DND-41 (cell line): ENCODE data around the gene UNC5C.

ENCODE experiments used
- ATAC-seq: fragments of 200-7000 bp; cut with Tn5 transposase; 3 replicates; pipeline ENCODE4 v1.9.1; 2021; ENCODE audit warnings: low read depth; ENCODE audit not compliant: insufficient read depth
- DNase-seq: peaks from one replicate; pipeline ENCODE4 v3.0.0-alpha.2; 2020
- H2AFZ ChIP-seq: 2 replicates; pipeline ENCODE4 v1.6.0; 2012; ENCODE audit warnings: low read depth, low read length
- H3K27ac ChIP-seq: 2 replicates; pipeline ENCODE4 v1.5.1; 2012; ENCODE audit warnings: low read length, inconsistent platforms
- H3K27me3 ChIP-seq: fragments of 200-600 bp; sonication (generic); 2 replicates; pipeline ENCODE4 v1.6.0; 2012; ENCODE audit warnings: low read length, mild to moderate bottlenecking, inconsistent platforms; ENCODE audit not compliant: insufficient read depth, poor library complexity
- H3K36me3 ChIP-seq: 2 replicates; pipeline ENCODE4 v1.5.1; 2012; ENCODE audit warnings: low read length, inconsistent platforms; ENCODE audit not compliant: insufficient read depth
- H3K4me1 ChIP-seq: 2 replicates; pipeline ENCODE4 v1.5.1; 2012; ENCODE audit warnings: mild to moderate bottlenecking, low read length; ENCODE audit not compliant: insufficient read depth
- H3K4me2 ChIP-seq: 2 replicates; pipeline ENCODE4 v1.6.0; 2012; ENCODE audit warnings: mild to moderate bottlenecking, moderate library complexity, low read length, inconsistent platforms; ENCODE audit not compliant: insufficient read depth
- H3K4me3 ChIP-seq, 2 experiments: fragments of 200-600 bp in 1 of 2; shearing (Covaris generic) in 1 of 2; 2 replicates each; pipeline ENCODE4 v1.5.1; 2012 to 2016; ENCODE audit warnings: inconsistent platforms in 2 of 2, low read length in 2 of 2, mild to moderate bottlenecking in 2 of 2, low read depth in 1 of 2, moderate library complexity in 1 of 2
- H3K79me2 ChIP-seq: 2 replicates; pipeline ENCODE4 v1.6.0; 2012; ENCODE audit warnings: low read length, inconsistent platforms; ENCODE audit not compliant: insufficient read depth
- H3K9ac ChIP-seq: 2 replicates; pipeline ENCODE4 v1.6.0; 2012; ENCODE audit warnings: low read depth, mild to moderate bottlenecking, inconsistent platforms, low read length, moderate library complexity
- H3K9me3 ChIP-seq: 2 replicates; pipeline ENCODE4 v1.5.1; 2012; ENCODE audit warnings: low read length, moderate library complexity, mild to moderate bottlenecking, inconsistent platforms; ENCODE audit not compliant: insufficient read depth, severe bottlenecking
- H4K20me1 ChIP-seq: 2 replicates; pipeline ENCODE4 v1.6.0; 2012; ENCODE audit warnings: low read length; ENCODE audit not compliant: insufficient read depth
- EZH2 ChIP-seq: IDR thresholded peaks from 3 replicates; pipeline ENCODE4 v1.6.1; 2012; ENCODE audit warnings: borderline replicate concordance, low read depth, mild to moderate bottlenecking, moderate library complexity, low read length, inconsistent platforms; ENCODE audit not compliant: severe bottlenecking
- TF ChIP-seq, protein P1 (sequence below): IDR thresholded peaks from 2 replicates; pipeline ENCODE4 v1.5.1; 2012; ENCODE audit warnings: borderline replicate concordance, low read length, moderate library complexity, mild to moderate bottlenecking; ENCODE audit not compliant: poor library complexity, severe bottlenecking; ENCODE audit errors: extremely low read depth

The UNC5C gene

DNA sequence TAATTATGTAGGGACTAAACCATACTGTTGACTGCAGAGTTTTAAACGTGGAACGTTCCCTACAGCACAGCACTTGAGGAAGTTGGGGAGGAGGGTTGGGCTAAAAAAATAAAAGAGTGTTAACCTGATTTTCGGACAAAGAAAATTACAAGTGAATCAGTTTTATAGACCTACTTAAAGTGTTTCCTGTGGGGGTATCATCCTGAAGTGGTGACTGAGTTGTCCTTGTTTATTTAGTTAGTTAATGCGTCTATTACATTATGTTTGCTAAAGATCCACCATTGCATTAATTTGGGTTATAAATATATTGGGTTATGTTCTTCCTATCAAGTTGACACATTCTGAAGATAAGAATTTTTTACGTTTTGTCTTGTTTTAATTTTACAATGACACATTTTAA, 14.7 kb downstream of the UNC5C start:
- ATAC-seq (no peak), DNase-seq (no peak)
- H3K79me2 ChIP-seq = no peaks in the 10 kb centered on the region
- no peak overlapping the region for H3K4me3 ChIP-seq
- H3K27ac ChIP-seq = no peak overlapping the region
- no peaks in the 10 kb centered on the region for H4K20me1 ChIP-seq
- H3K9me3 ChIP-seq = no peaks in the 10 kb centered on the region
- H3K4me1 ChIP-seq = peaks cover 45% of the 10 kb centered on the region
- no peaks in the 10 kb centered on the region for H3K27me3 ChIP-seq
- no peak overlapping the region for H3K4me2 ChIP-seq
- H2AFZ ChIP-seq = no peak overlapping the region
- no peak overlapping the region for H3K9ac ChIP-seq
- TF ChIP-seq, protein P1, sequence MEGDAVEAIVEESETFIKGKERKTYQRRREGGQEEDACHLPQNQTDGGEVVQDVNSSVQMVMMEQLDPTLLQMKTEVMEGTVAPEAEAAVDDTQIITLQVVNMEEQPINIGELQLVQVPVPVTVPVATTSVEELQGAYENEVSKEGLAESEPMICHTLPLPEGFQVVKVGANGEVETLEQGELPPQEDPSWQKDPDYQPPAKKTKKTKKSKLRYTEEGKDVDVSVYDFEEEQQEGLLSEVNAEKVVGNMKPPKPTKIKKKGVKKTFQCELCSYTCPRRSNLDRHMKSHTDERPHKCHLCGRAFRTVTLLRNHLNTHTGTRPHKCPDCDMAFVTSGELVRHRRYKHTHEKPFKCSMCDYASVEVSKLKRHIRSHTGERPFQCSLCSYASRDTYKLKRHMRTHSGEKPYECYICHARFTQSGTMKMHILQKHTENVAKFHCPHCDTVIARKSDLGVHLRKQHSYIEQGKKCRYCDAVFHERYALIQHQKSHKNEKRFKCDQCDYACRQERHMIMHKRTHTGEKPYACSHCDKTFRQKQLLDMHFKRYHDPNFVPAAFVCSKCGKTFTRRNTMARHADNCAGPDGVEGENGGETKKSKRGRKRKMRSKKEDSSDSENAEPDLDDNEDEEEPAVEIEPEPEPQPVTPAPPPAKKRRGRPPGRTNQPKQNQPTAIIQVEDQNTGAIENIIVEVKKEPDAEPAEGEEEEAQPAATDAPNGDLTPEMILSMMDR = no peak
- TF ChIP-seq EZH2 = no peak
- no peaks in the 10 kb centered on the region for H3K36me3 ChIP-seq

DNA sequence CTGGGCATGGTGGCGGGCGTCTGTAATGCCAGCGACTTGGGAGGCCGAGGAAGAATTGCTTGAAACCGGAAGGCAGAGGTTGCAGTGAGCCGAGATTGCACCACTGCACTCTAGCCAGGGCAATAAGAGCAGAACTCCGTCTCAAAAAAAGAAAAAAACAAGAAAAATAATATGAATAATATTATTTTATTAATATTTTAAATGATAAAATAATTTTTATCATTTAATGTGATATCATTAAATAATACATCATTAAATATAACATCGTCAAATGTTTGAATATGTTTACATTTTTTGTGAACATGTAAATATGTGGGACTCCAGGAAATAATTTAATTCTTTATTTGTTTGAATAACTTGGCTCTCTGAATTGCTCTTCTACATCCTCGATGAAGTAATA, 15.5 kb downstream of the UNC5C start:
- no peak overlapping the region for H3K9ac ChIP-seq
- H3K9me3 ChIP-seq = no peaks in the 10 kb centered on the region
- H3K79me2 ChIP-seq = no peaks in the 10 kb centered on the region
- no peak overlapping the region for H3K4me2 ChIP-seq
- H4K20me1 ChIP-seq = no peaks in the 10 kb centered on the region
- no peaks in the 10 kb centered on the region for H3K27me3 ChIP-seq
- DNase-seq = no peak
- H3K36me3 ChIP-seq = no peaks in the 10 kb centered on the region
- ATAC-seq = no peak
- peaks cover 53% of the 10 kb centered on the region for H3K4me1 ChIP-seq
- H3K4me3 ChIP-seq = no peak overlapping the region
- TF ChIP-seq, protein P1 = no peak
- no peak for TF ChIP-seq EZH2
- H2AFZ ChIP-seq = no peak overlapping the region
- H3K27ac ChIP-seq = no peak overlapping the region

DNA sequence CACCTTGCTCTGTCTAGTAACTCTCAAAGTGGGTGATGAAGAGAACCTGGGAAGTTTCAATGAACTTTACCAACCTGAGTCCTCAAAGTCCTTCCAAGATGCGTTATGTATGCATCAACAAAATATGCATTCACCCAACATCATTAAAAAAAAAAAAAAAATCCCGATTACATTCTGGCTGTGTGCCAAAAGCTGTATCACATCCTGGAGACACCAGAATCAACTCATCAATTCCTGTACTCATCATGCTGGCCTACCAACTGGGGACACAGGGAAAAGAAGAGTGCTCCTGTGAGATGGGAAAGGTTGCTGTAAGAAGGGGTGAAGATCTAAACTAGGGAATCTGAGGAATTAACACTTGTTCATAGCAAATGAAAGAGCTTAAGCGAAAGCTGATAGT, 16.5 kb downstream of the UNC5C start:
- Histone ChIP-seq H4K20me1 (no peaks in the 10 kb centered on the region), H3K4me1 (peaks cover 55% of the 10 kb centered on the region), H3K9ac (no peak overlapping the region), H3K4me2 (no peak overlapping the region), H3K36me3 (no peaks in the 10 kb centered on the region), H3K27me3 (no peaks in the 10 kb centered on the region), H3K4me3 (no peak overlapping the region; a peak in 1 of 4 replicates), H3K9me3 (no peaks in the 10 kb centered on the region), H3K27ac (peak overlapping the region; percentile 96), H2AFZ (peak overlapping the region; percentile 56), H3K79me2 (no peaks in the 10 kb centered on the region)
- no peak for DNase-seq
- no peak for ATAC-seq
- no peak for TF ChIP-seq EZH2
- TF ChIP-seq, protein P1 = no peak

DNA sequence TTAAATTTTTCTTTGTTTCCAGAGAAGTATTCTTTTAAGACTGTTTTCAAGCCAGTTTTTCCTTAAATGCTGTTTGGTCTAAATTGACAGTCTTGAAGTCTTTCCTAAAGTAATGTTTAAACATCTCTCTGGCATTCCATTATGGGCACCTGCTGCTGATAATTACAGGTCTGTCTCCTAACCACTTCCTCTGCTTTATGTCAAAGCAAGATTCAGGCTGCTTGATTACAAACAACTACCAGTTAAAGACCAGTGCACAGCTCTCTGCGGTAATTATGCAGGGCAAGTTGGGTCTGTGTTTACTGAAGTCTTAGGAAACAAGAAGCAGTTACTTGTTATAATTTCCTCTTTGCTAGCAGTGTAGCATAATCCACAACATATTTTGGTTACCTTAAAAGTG, 17.6 kb downstream of the UNC5C start:
- Histone ChIP-seq H3K27me3 (no peaks in the 10 kb centered on the region), H3K9me3 (no peaks in the 10 kb centered on the region), H3K79me2 (no peaks in the 10 kb centered on the region), H3K9ac (peak overlapping the region; percentile 52), H3K36me3 (no peaks in the 10 kb centered on the region), H3K27ac (peak overlapping the region; percentile 96), H2AFZ (no peak overlapping the region), H3K4me3 (peak overlapping the region in 1 of 2 experiments; percentile 29; a peak in 1 of 4 replicates), H4K20me1 (no peaks in the 10 kb centered on the region), H3K4me1 (peaks cover 55% of the 10 kb centered on the region), H3K4me2 (peak overlapping the region; percentile 54)
- ATAC-seq (peak; percentile 99), DNase-seq (peak; percentile 82)
- TF ChIP-seq EZH2 = no peak
- TF ChIP-seq, protein P1 = no peak
